GM21528 (cell line): ENCODE measurements around the gene CNTN5.

ENCODE experiments used
- ATAC-seq: cut with Tn5 transposase; IDR thresholded peaks from one replicate; pipeline ENCODE4 v1.9.1; 2021; ENCODE audit warnings: mild to moderate bottlenecking, moderate library complexity; ENCODE audit not compliant: unreplicated experiment, low FRiP score

The CNTN5 gene

DNA sequence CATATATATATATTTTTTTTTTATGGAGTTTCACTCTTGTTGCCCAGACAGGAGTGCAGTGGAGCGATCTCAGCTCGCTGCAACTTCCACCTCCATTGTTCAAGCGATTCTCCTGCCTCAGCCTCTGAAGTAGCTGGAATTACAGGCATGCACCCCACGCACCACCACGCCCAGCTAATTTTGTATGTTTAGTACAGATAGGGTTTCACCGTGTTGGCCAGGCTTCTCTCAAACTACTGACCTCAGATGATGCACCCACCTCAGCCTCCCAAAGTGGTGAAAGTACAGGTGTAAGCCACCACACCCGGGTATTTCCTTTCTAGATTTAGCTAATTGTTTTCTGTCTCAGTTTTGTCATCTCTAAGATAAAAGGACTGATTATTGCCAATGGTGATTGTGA is 821.1 kb downstream of the CNTN5 start:
- no peak for ATAC-seq

DNA sequence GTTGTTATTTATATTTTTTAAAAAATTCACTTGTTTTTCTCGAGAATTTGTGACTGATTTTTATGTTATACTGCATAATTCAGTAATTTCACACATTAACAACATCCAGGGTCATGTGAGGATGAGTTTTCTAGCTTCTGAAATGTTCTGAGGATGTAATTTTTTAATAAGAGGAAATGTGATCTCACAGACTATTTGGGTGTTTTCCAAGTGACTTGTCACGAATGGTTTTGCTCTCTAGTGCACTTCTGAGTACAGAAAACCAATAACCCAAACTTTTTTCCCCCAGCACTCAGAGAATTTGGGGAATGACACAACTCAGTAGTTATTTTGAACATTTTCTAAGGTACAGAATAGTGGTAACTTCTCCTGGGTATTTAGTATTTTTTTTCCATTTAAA is 845.2 kb downstream of the CNTN5 start:
- no peak for ATAC-seq

DNA sequence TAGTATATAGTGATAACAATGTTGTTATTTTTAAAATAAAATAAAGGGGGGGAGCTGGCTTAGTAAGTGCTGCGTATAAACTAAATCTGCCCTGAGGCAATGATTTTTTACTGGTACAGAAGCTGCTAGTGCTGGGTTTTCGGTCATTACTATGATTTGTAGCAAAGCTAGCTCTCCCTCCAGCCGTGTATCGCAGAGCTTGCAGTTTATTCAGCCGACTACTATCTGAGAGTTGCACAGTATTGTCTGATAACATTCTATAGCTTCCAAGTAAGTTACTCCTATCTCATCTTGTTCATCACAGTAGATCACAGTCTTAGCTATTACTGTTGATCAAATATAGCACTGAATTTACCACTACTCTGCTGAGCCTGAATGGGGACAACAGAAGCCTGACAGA is 860.9 kb downstream of the CNTN5 start:
- ATAC-seq = no peak

DNA sequence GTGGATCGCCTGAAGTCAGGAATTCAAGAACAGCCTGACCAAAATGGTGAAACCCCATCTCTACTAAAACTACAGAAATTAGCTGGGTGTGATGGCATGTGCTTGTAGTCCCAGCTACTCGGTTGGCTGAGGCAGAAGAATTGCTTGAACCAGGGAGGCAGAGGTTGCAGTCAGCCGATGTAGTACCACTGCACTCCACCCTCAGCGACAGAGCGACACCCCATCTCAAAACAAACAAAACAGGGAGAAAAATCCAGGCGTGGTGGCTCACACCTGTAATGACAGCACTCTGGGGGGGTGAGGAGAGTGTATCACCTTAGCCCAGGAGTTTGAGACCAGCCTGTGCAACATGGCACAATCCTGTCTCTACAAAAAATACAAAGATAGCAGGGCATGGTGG is 864.0 kb downstream of the CNTN5 start:
- ATAC-seq = no peak

DNA sequence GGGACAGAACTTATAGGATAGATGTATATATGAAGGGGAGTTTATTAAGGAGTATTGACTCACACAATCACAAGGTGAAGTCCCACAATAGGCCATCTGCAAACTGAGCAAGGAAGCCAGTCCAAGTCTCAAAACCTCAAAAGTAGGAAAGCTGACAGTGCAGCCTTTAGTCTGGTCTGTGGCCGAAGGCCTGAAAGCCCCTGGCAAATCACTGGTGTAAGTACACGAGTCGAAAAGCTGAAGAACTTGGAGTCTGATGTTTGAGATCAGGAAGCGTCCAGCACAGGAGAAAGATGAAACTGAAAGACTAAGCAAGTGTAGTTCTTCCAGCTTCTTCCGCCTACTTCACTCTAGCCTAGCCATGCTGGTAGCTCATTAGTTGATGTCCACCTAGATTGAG is 866.7 kb downstream of the CNTN5 start:
- no peak for ATAC-seq

DNA sequence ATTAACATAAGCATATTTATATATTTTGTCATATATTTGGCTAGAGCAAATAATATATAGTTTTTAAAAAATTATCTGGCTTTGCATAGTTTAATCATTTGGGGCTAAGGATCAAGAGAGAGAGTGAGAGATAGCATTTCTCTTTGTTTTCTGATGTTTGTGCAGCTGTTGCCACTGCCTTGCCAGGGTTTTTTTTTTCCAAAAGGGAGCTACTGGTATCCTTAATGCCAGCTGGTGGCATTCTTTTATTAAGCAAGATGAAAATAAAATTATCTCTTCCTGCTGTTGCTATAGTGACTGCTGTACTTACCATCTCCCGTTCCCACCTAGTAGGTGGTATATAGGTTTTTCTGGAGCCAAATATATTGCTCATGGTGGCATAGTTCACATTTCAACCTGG is 873.1 kb downstream of the CNTN5 start:
- ATAC-seq = no peak

DNA sequence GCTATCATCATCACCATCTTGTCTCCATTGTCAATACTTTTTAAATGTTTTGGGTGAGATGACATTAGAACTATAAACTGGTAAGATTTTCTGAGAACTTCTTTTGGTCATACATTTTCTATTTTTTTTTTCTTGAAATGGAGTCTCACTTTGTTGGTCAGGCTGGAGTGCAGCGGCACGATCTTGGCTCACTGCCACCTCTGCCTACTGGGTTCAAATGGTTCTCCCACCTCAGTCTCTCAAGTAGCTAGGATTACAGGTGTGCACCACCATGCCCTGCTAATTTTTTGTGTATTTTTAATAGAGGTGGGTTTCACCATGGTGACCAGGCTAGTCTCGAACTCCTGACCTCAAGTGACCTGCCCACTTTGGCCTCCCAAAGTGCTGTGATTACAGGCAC is 880.4 kb downstream of the CNTN5 start:
- no peak for ATAC-seq

DNA sequence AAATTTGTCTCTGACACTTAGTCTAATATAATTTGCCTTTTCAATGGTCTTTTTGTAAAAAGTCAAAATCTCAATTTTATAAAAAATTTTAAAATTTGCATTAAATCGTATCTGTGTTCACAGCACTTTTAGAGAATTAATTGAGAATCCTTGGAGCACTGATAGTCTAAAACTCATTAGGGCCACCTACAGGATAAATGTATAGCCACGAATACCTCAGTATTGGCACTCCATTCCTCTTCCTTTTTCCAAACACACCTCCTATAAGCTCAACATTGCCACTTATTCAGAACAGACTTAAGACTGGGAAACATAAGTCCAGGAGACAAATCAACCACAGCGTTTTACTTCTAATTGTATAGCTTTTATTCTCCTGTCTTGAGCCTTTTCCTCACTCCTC is 890.4 kb downstream of the CNTN5 start:
- no peak for ATAC-seq

DNA sequence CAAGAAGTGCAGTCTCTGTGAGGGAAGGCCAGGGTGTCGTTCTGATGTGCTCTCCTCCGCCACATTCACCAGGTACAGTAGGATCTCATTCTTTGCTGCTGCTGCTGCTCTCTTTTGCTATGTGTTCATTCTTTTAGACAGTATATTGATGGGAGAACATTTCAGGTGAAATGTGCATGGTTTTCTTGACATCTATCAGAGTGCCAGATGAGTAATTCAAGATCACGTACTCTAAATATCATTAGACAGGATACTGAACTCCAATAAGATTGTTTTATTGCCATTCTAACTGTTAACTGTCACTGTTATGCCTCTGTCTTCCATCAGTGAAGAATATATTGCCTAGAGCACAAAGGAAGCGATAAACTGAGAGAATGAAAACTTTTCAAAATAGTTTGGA is 895.3 kb downstream of the CNTN5 start:
- no peak for ATAC-seq

DNA sequence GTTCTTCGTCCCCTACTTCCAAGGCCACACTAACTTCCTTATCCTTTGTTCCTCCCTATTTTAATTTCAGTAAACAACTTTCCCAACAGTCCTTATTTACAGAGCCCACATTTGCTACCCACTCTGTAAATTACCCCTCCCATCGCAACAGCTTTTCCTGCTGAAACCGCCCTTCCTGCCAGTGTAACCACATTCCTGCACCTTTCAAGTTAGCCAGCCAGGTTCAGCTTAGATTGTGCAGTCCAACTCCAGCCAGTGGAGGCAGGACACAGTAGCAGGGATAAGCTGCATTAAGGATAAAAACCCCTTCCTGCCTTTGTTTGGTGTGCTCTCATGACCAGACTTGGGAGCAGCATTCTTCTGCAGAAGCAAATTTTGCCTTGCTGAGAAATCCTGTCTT is 898.0 kb downstream of the CNTN5 start:
- no peak for ATAC-seq

DNA sequence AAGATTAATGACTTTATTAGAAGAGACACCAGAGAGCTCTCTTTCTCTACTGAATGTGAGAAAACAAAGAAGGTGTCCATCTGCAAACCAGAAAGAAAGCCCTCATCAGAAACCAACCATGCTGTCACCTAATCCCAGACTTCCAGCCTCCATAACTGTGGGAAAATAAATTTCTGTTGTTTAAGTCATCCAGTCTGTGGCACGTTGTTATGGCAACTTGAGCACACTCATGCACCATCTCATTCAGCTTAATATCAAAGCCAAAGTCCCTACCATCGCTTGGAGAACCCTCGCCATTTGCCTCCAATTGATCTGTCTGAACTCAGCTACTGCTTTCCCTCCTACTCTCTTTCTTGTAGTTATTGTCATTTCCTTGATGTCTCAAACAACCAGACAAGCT is 900.2 kb downstream of the CNTN5 start:
- no peak for ATAC-seq

DNA sequence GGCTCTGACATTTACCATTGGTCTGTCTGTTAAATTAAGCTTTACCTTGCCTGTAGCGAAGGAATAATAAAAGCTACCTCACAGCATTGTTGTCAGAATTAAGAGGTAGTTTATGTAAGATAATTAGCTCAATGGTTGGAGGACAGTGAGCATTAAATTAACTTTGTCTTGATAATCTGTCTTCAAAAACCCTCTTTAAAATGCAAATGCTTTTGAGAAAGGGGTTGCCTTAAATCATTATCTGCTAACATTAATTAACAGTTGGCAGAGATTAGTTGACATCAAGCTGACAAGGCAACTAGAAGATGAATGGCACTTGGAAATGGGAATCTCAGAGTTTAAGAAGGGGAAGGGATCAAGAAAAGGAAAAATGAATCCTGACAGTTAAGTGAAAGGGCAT is 905.2 kb downstream of the CNTN5 start:
- no peak for ATAC-seq

DNA sequence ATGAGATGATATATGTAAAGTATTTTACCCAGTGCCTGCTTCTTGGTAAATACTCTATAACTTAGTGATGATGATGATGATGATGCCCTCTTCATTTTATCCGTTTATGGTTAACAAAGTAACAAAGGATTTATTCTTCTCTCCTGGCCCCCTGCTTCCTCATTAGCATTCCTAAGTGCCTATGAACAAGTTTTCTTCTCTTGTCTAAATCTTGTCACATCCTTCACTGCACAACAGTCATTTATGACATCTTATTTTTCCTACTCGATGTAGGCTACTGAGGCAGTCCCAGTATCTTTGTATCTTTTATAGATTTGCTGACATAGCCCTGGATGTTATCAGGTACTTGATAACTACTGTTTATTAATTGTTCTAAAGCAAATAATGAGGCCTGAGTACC is 911.9 kb downstream of the CNTN5 start:
- no peak for ATAC-seq

DNA sequence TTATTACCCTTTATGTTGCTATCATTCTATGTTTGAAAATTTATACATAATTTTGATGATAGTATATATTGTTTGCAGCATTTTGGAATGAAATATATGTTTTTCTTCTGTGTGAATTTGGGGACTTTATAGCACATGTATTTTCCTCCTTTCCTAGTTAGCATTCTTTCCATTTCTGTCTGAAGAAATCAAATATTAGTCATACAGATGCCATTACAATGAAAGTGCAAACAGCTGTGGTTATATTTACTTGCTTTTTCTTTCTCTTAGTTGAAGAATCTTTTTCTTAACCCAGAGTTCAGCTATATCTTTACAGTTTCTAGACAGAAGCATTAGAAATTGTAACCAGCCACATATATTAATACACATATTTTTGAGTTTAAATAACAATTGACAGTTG is 913.3 kb downstream of the CNTN5 start:
- ATAC-seq = no peak

DNA sequence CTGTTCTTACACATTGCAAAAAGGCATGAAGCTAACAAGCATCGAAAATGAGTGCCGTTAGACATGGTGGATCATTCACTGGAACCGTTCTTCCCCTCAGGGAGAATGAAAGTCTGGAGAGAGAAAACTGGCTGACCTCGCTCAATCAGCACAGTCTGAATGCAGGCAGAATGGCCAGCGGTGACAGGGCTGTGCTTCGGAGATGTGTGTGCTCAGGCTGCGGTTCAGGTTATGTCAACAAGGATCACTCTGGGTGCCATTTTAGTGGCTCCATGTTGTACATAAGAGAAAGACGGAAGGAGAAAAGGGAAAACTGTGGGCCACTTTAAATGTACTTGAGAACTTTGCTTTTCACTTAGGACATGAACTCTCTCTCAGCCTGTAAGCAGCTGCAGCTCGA is 916.6 kb downstream of the CNTN5 start:
- ATAC-seq = no peak

DNA sequence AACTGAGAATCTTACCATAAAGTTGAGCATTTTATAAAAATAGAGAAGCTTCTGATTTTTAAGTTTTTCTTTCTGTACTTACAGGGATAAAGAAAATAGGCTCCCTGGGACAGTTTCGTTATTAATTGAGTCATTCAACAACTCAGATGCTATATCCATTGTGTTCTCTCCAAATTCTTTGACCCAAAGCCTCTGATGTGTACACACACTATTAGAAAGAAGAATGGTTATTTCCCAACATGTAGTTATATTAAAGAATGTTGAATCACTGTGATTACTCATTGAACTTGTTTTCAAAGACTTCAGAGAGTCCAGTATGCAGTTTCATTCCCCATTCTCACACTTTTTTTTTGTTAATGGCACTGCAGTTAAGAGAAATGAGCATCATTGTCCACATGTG is 932.1 kb downstream of the CNTN5 start:
- no peak for ATAC-seq

DNA sequence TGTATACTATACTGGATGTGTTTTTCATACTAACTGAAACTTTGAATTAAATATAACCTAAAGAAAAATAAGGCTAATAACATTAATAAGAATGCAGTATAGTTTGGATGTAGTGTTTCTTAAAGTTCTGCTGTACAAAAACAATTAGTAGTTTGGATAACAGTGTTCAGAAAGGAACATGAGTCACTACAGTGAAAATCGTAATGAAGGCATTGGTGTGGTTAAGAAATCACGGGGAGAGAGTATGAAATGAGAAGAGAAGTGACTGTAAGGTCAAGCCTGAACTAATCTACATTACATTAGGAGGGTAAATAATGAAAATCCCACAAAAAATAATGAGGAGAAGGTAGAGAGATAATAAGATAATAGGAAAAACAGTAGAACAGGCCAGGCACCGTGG is 939.8 kb downstream of the CNTN5 start:
- ATAC-seq = no peak

DNA sequence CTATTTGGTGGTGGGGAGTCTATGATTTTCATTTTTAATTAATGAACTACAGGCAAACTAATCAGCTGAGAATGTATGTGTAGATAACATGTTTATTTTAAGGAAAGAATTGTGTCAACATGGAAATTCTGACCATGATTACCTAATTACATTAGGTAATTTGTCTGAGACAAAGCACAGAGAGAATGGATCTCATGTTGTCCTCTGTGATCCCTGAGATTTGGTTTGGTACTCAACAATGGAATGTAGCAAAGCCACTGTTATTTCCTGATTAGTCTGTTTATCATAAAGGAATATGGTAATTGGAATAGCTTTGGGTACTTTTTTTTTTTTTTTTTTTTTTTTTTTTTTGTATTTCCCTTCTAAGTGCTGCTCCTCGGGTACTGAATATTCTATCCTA is 947.6 kb downstream of the CNTN5 start:
- ATAC-seq = no peak

DNA sequence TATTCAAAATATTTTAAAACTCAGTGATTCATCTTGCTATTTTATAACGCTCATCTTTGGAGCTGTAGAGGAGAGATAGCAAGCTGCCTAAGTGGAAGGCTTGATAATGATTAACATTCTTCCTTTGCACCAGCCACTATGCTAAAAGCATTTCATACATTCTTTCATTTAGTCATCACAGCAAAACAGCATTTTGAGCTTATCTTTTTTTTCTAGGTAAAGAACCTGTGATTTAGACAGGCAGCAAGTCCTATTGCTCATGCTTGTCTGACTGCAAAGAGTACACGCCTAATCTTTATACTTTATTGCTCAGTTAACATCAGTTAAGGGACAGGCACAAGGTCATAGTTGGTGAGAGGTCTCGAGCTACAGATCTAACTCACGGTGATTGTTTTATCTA is 953.2 kb downstream of the CNTN5 start:
- no peak for ATAC-seq

DNA sequence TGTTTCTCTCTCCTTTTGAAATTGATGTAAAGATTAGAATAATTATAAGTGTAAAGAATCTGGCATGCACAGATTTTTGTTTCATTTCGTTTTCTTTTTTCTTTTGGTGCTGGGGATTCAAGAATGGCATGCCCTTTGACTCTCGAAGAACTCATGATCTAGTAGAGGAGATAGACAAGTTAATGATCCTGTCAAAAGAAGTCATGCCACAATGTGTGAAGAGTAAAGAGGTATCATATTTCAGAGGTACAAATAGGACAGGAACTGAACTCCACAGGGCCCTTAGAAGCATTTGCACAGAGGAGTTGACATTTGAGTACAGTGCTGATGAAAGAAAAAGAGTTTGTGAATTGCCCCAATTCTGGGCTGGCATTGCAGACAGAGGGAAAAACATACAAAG is 958.3 kb downstream of the CNTN5 start:
- no peak for ATAC-seq

DNA sequence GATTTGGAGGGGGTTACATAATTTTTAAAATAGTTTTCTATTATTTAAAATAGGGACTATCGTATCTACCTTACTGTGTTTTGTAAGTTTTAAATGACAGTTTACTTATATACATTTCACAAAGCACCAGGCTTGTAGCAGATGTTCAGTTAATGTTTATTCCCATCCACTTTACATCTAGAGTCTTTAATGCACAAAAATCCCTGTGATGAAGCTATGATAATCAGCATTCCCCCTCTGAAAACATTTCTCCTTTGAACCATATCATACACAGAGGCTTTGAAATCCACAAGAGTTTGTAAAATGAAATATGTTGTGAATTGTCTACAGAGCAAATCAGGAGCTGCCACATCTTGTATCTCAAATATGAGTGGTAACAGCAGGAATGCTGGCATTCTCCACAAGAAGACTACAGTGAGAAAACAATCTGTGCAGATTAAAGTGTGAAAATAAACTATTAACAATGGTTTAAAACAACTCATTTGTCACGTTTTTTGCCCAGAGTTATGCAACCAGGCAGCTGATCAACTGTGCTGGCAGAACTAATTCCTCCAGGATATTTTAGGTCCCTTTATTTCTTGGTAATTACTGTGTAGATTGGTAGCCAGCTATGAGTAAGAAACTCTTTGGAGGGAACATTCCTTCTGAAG is 967.2 kb downstream of the CNTN5 start:
- no peak for ATAC-seq

DNA sequence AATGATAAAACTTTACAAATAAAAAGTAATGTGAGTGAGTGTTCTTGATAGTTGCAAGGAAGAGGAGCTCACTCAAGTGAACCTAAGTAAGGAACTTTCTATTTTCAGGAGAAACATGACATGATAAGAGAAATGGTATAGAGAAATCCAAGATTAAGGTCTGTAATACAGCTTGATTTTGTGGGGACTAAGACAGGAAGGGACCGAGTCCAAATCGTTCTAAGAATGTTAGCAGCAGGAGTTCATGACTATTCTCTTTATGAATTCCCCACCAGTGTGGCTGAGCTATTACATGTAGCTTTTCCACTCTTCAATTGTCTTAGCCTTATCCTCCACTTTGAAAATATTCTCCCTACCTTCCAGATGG is 967.7 kb downstream of the CNTN5 start:
- no peak for ATAC-seq

DNA sequence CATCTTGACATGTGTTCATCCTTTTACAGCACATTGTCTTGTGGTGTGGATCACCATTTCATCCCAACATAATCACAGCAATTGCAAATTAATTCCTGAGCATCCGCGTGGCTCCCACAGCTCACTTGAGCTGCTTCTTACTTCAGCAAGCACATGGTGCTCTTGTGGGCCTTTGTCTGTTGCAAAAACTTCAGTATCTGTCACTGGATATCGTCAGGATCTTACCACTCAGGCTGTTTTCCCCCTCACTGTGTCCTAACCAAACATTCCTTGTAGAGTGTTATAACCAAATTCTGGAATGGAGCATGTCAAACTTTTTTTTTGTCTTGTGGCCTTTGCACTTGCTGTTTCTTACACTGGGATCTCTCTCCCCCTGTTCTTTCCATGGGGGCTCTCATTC is 983.2 kb downstream of the CNTN5 start:
- no peak for ATAC-seq
